OCI-LY7 (cell line): ENCODE measurements around the gene HLA-DMA. TPM values are rescaled to one million over a fixed set of nuclear protein-coding genes. Genes with fewer than 3 reads are reported as not detected.
A peak's percentile ranks its signal among the peaks of the same experiment; 100 is the strongest.

Source experiments
- BruUV-seq: library from RNA; stranded (reverse); fragments of 400-500 nt; replicated peaks from 2 replicates; lab custom pipeline; 2021; lab: Mats Ljungman, UMichigan
- CTCF ChIA-PET: fragments of 300-600 bp; sonication (Branson Sonifier 250); formaldehyde crosslinking; loops from one replicate; lab custom pipeline; 2022; ENCODE audit warnings: antibody characterized with exemption; ENCODE audit not compliant: unreplicated experiment; lab: Charles Lee
- POLR2A ChIA-PET: fragments of 300-600 bp; sonication (Branson Sonifier 250); formaldehyde crosslinking; loops from one replicate; lab custom pipeline; 2022; ENCODE audit warnings: antibody characterized with exemption; lab: Charles Lee
- DNase-seq: peaks from one replicate; pipeline ENCODE4 v3.0.0-alpha.2; 2015; ENCODE audit warnings: low spot score
- H2AFZ ChIP-seq: fragments of 200-600 bp; sonication (generic), shearing (Covaris generic); 2 replicates; pipeline ENCODE4 v1.6.1; 2014; ENCODE audit warnings: mild to moderate bottlenecking, antibody characterized with exemption, low read length, moderate library complexity
- H3K27ac ChIP-seq: fragments of 200-600 bp; sonication (generic); 2 replicates; pipeline ENCODE4 v1.5.1; 2014; ENCODE audit warnings: mixed run types, low read depth, mild to moderate bottlenecking, moderate library complexity, low read length, inconsistent platforms; ENCODE audit not compliant: poor library complexity, severe bottlenecking
- H3K36me3 ChIP-seq: fragments of 200-600 bp; sonication (generic); 2 replicates; pipeline ENCODE4 v1.6.1; 2014; ENCODE audit warnings: mild to moderate bottlenecking, antibody characterized with exemption, low read length, moderate library complexity, mixed read lengths; ENCODE audit not compliant: insufficient read depth
- H3K4me1 ChIP-seq: fragments of 200-600 bp; sonication (generic); 2 replicates; pipeline ENCODE4 v1.5.1; 2014; ENCODE audit warnings: mild to moderate bottlenecking, low read length; ENCODE audit not compliant: insufficient read depth, poor library complexity, severe bottlenecking
- H3K4me2 ChIP-seq: fragments of 200-600 bp; sonication (generic); 2 replicates; pipeline ENCODE4 v1.6.1; 2014; ENCODE audit warnings: mild to moderate bottlenecking, low read length
- H3K4me3 ChIP-seq: fragments of 200-600 bp; sonication (generic); 2 replicates; pipeline ENCODE4 v1.5.1; 2014; ENCODE audit warnings: mild to moderate bottlenecking, low read depth, low read length; ENCODE audit not compliant: poor library complexity, severe bottlenecking
- H3K79me2 ChIP-seq: fragments of 200-600 bp; sonication (generic); 2 replicates; pipeline ENCODE4 v1.6.1; 2016; ENCODE audit warnings: low read depth, mild to moderate bottlenecking, low read length, moderate library complexity, mixed read lengths; ENCODE audit not compliant: insufficient read depth
- H3K9me2 ChIP-seq: fragments of 200-600 bp; sonication (generic); 2 replicates; pipeline ENCODE4 v1.6.1; 2016; ENCODE audit warnings: mild to moderate bottlenecking, low read length, mixed read lengths; ENCODE audit not compliant: insufficient read depth
- H3K9me3 ChIP-seq: fragments of 200-600 bp; sonication (generic); 2 replicates; pipeline ENCODE4 v1.6.1; 2014; ENCODE audit warnings: mild to moderate bottlenecking, mixed run types, low read length, mixed read lengths
- H4K20me1 ChIP-seq: fragments of 200-600 bp; sonication (generic); 2 replicates; pipeline ENCODE4 v1.6.1; 2014; ENCODE audit warnings: mild to moderate bottlenecking, antibody characterized with exemption, low read length, moderate library complexity, mixed read lengths; ENCODE audit not compliant: insufficient read depth
- CTCF ChIP-seq: fragments of 200-600 bp; sonication (generic); conservative IDR thresholded peaks from 2 replicates; pipeline ENCODE4 v1.5.1; 2014; ENCODE audit warnings: mild to moderate bottlenecking, antibody characterized with exemption, low read length, moderate library complexity, mixed read lengths
- EZH2phosphoT487 ChIP-seq: fragments of 200-600 bp; sonication (generic); IDR thresholded peaks from 2 replicates; pipeline ENCODE4 v1.6.1; 2018; ENCODE audit warnings: low read depth, borderline replicate concordance, mild to moderate bottlenecking, mixed run types, antibody characterized with exemption, low read length, moderate library complexity, mixed read lengths
- intact Hi-C: fragments of 100-400 bp; cut with micrococcal nuclease; formaldehyde crosslinking; loops from one replicate; pipeline ENCODE4 v1.10.0; 2022; ENCODE audit not compliant: unreplicated experiment
- total RNA-seq, 2 experiments: library from RNA; depleted of rRNA in 1 of 2; stranded (reverse); fragments of >200 nt in 1 of 2; shearing (Covaris generic) in 1 of 2; gene quantifications; 2 replicates each; pipeline ENCODE4 v1.2.3, GENCODE V29; 2014 to 2022

The HLA-DMA gene
- total RNA-seq, 2 experiments from 2014 or later, result 140 to 207 TPM

- Histone ChIP-seq H3K79me2 (peaks cover 67% of the 10 kb centered on the region), H4K20me1 (no peaks in the 10 kb centered on the region), H3K4me2 (peak overlapping the region; percentile 95), H3K9me3 (peaks cover 11% of the 10 kb centered on the region; the same call in 1 of the 2 replicates), H3K36me3 (peaks cover 46% of the 10 kb centered on the region), H3K9me2 (no peaks in the 10 kb centered on the region), H2AFZ (no peak overlapping the region; the same call in 1 of the 2 replicates), H3K27ac (peak overlapping the region; percentile 99), H3K4me1 (peaks cover 84% of the 10 kb centered on the region), H3K4me3 (peak overlapping the region; percentile 75)
- intact Hi-C loops, result no loop called here
- TF ChIP-seq CTCF (no peak), EZH2phosphoT487 (no peak)
- peak; percentile 52 for DNase-seq
- POLR2A ChIA-PET, result interaction anchor here (0.8 to 7.6 kb wide), 6 partner anchors 8 to 111 kb away, joined by 3 to 203 read pairs (median 6); partner anchors contain the start of genes BRD2 and HLA-DMB
- CTCF ChIA-PET, result interaction anchor here (0.9 to 1.7 kb wide), 2 partner anchors 17 to 34 kb away, joined by 4 to 6 read pairs; no protein-coding TSS in a partner anchor
- BruUV-seq, result no TSS peak
Measured at GRCh38 chr6:32950010-32950409, 2.9 kb downstream of the HLA-DMA start.

- no peak for TF ChIP-seq CTCF
- TF ChIP-seq EZH2phosphoT487, result no peak
- ChIA-PET POLR2A (interaction anchor here (2.3 kb wide), 1 partner anchor 55 kb away, joined by 9 read pairs; no protein-coding TSS in a partner anchor), CTCF (no interaction called here)
- BruUV-seq, result no TSS peak
- Histone ChIP-seq H3K79me2 (peaks cover 67% of the 10 kb centered on the region), H3K9me3 (peaks cover 11% of the 10 kb centered on the region; the same call in 1 of the 2 replicates), H3K4me2 (peak overlapping the region; percentile 95), H3K27ac (peak overlapping the region; percentile 99), H3K36me3 (peaks cover 46% of the 10 kb centered on the region), H3K9me2 (no peaks in the 10 kb centered on the region), H3K4me3 (peak overlapping the region; percentile 75), H2AFZ (no peak overlapping the region), H4K20me1 (no peaks in the 10 kb centered on the region), H3K4me1 (peaks cover 81% of the 10 kb centered on the region)
- DNase-seq, result no peak
- intact Hi-C loops, result loop anchor here (2.0 kb wide), 1 partner anchor 110 kb away; the partner anchor contains the start of gene TAP2
Measured at GRCh38 chr6:32949113-32949512, 3.8 kb downstream of the HLA-DMA start.
